Stimulated activated CD4-positive, alpha-beta T cell treated with anti-CD3 and anti-CD28 coated beads, Interleukin-12 subunit alpha, Interleukin-12 subunit beta, amount 100 ng/mL, for 48 hours (primary cell): Measurements from ENCODE around the gene VSTM1.

ENCODE experiments used
- DNase-seq, 3 donors: peaks; one replicate each; pipeline ENCODE4 v3.0.0-alpha.2; 2020; ENCODE audit warnings: low read depth in 2 of 3, low spot score in 1 of 3

The VSTM1 gene

GRCh38 chr19:54013866-54014265 lies 49.8 kb downstream of the VSTM1 start:
- no peak for DNase-seq

- DNase-seq = no peak
These were observed 52.0 kb downstream of the VSTM1 start for GRCh38 chr19:54011507-54012211.

- no peak for DNase-seq
These were observed 53.2 kb downstream of the VSTM1 start for GRCh38 chr19:54010474-54010873.

GRCh38 chr19:54009440-54009839 lies 54.3 kb downstream of the VSTM1 start:
- DNase-seq = no peak

GRCh38 chr19:54002495-54003315 lies 61.0 kb downstream of the VSTM1 start:
- DNase-seq = no peak

- DNase-seq = no peak
These were observed 62.2 kb downstream of the VSTM1 start for GRCh38 chr19:54001496-54001895.

GRCh38 chr19:53999694-54000093 lies 64.0 kb downstream of the VSTM1 start:
- DNase-seq = no peak

GRCh38 chr19:53998223-53998622 lies 65.5 kb downstream of the VSTM1 start:
- no peak for DNase-seq

GRCh38 chr19:53994811-53995210 lies 68.9 kb downstream of the VSTM1 start:
- no peak for DNase-seq

- DNase-seq = no peak
These were observed 70.2 kb downstream of the VSTM1 start for GRCh38 chr19:53993448-53993847.

GRCh38 chr19:53992815-53993214 lies 70.9 kb downstream of the VSTM1 start:
- DNase-seq = no peak

GRCh38 chr19:53992211-53992610 lies 71.5 kb downstream of the VSTM1 start:
- no peak for DNase-seq

GRCh38 chr19:53991224-53992113 lies 72.2 kb downstream of the VSTM1 start, which contains the start of gene CACNG6:
Gene CACNG6 (plus strand): TSS chr19:53991637. CDS start chr19:53992878, 1,241 bp downstream.
- no peak for DNase-seq
